Measurements from ENCODE around the gene CDH6. TPM values are rescaled to one million over a fixed set of nuclear protein-coding genes. Genes with fewer than 3 reads are reported as not detected.

CDH6 gene
- total and polyA plus RNA-seq, 2 donors (not counting 3 experiments of a cell fraction or from before 2014, with no cell fraction given), result 0.06 TPM; not detected in 1

DNA sequence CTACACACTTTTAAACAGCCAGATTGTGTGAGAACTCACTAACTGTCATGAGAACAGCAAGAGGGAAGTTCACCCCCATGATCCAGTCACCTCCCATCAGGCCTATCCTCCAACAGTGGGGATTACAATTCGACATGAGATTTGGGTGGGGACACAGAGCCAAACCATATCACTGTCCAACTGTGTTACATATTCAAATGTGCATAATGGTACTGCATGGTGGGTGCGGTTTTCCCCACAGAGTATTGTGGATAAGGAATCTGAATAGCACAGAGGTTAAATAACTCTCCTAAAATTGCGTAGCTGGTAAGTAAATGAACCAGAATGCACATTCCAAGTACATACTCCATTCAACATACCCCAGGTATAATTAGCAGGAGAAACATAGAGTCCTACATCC lies 32.1 kb downstream of the CDH6 start:
- CTCF ChIA-PET, result no interaction called here
- H3K9ac ChIP-seq (replicated peaks; ENCODE audit: extremely low read depth, insufficient read depth, low read length), result no peak overlapping the region
- no TSS peak for BruUV-seq (replicated peaks)

More for the DNA sequence above, 32.1 kb downstream of the CDH6 start:
- no peak overlapping the region for H3K27ac ChIP-seq (ENCODE audit: insufficient read depth, low read depth, low read length)
- H3K4me2 ChIP-seq (ENCODE audit: insufficient read depth, low read length), result no peak overlapping the region
- intact Hi-C loops (cut with micrococcal nuclease), result no loop called here
- no peak overlapping the region for H2AFZ ChIP-seq (ENCODE audit: low read depth, low read length)
- H3K36me3 ChIP-seq (ENCODE audit: control insufficient read depth in 2 of 2, extremely low read depth in 1 of 2, insufficient read depth in 2 of 2, low read length in 2 of 2), result no peaks in the 10 kb centered on the region
- FAIRE-seq, result no peak
- H3K4me3 ChIP-seq (replicated peaks in 1 of 3; ENCODE audit: insufficient read depth in 1 of 3, low read depth in 1 of 3, low read length in 3 of 3), result no peak overlapping the region
- POLR2A ChIA-PET, result no interaction called here
- H3K27me3 ChIP-seq (ENCODE audit: control insufficient read depth in 2 of 2, insufficient read depth in 2 of 2, low read length in 2 of 2), result no peaks in the 10 kb centered on the region
- H4K20me1 ChIP-seq (replicated peaks; ENCODE audit: control insufficient read depth, extremely low read depth, insufficient read depth, low read length), result no peaks in the 10 kb centered on the region
- TF ChIP-seq, protein P1, sequence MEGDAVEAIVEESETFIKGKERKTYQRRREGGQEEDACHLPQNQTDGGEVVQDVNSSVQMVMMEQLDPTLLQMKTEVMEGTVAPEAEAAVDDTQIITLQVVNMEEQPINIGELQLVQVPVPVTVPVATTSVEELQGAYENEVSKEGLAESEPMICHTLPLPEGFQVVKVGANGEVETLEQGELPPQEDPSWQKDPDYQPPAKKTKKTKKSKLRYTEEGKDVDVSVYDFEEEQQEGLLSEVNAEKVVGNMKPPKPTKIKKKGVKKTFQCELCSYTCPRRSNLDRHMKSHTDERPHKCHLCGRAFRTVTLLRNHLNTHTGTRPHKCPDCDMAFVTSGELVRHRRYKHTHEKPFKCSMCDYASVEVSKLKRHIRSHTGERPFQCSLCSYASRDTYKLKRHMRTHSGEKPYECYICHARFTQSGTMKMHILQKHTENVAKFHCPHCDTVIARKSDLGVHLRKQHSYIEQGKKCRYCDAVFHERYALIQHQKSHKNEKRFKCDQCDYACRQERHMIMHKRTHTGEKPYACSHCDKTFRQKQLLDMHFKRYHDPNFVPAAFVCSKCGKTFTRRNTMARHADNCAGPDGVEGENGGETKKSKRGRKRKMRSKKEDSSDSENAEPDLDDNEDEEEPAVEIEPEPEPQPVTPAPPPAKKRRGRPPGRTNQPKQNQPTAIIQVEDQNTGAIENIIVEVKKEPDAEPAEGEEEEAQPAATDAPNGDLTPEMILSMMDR (IDR thresholded peaks at IDR 0.05; ENCODE audit: extremely low read depth in 1 of 2, insufficient read depth in 1 of 2, low read depth in 1 of 2, low read length in 2 of 2), result no peak
- no peak for TF ChIP-seq EZH2 (IDR thresholded peaks at IDR 0.05; ENCODE audit: borderline replicate concordance, low read depth, low read length, severe bottlenecking)
- no peak for TF ChIP-seq POLR2AphosphoS5 (IDR thresholded peaks at IDR 0.05; ENCODE audit: insufficient read depth, low read depth, low read length)
- no peak for TF ChIP-seq POLR2A (IDR thresholded peaks at IDR 0.05; ENCODE audit: low read depth, low read length)
- no peak for TF ChIP-seq JUN (IDR thresholded peaks at IDR 0.05; ENCODE audit: borderline replicate concordance, insufficient read depth, insufficient read length, low read depth)
- no peak for TF ChIP-seq GATA2 (IDR thresholded peaks at IDR 0.05; ENCODE audit: insufficient read depth, insufficient read length, low read depth, low read length)
- TF ChIP-seq MAX (IDR thresholded peaks at IDR 0.05; ENCODE audit: insufficient read depth, insufficient read length), result no peak
- no peak for TF ChIP-seq MYC (IDR thresholded peaks at IDR 0.05; ENCODE audit: low read depth, low read length)
- no peak for TF ChIP-seq FOS (IDR thresholded peaks at IDR 0.05; ENCODE audit: borderline replicate concordance, insufficient read depth, low read length)
- H3K79me2 ChIP-seq (ENCODE audit: control insufficient read depth, insufficient read depth, low read length), result no peaks in the 10 kb centered on the region
- H3K9me3 ChIP-seq (replicated peaks; ENCODE audit: control insufficient read depth, insufficient read depth, low read length), result no peaks in the 10 kb centered on the region
- H3K4me1 ChIP-seq (ENCODE audit: control insufficient read depth, extremely low read depth, insufficient read depth, low read length), result no peaks in the 10 kb centered on the region
- no peaks in the 10 kb centered on the region for H3K9me1 ChIP-seq (replicated peaks; ENCODE audit: control insufficient read depth, extremely low read depth, insufficient read depth, low read length)
- DNase-seq (ENCODE audit: low read depth, low spot score), result no peak
- dilution Hi-C loops (cut with MboI; ENCODE audit: extremely low pct_ligation_motif_present, low sequenced_read_pairs), result no loop called here
